Stimulated activated CD4-positive, alpha-beta T cell treated with anti-CD3 and anti-CD28 coated beads, Interleukin-1b, Interleukin-23, amount 100 ng/mL, for 24 hours (primary cell): ENCODE measurements around the gene CCL15.
"Not testable (repeated sequence)": the region's sequence is repeated elsewhere in the genome, so short reads cannot be mapped to it uniquely, and the experiment has no call there.

Source experiments
- DNase-seq, 4 experiments: peaks; one replicate each; pipeline ENCODE4 v3.0.0-alpha.2; 2020; ENCODE audit warnings: low read depth in 4 of 4, low spot score in 1 of 4

Gene CCL15

DNA sequence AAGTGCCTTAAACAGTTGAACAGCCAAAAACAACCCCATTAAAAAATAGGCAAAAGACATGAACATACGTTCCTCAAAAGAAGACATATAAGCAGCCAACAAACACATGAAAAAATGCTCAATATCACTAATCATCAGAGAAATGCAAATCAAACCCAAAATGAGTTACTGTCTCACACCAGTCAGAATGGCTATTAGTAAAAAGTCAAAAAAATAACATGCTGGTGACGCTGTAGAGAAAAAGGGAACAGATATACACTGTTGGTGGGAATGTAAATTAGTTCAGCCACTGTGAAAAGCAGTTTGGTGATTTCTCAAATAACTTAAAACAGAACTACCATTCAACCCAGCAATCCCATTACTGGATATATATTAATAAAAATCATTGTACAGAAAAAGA, 6.0 kb downstream of the CCL15 start:
- DNase-seq = not testable (repeated sequence)

- no peak for DNase-seq
These were observed 10.3 kb downstream of the CCL15 start for GRCh38 chr17:35991075-35991474.

GRCh38 chr17:35988164-35988563, 13.2 kb downstream of the CCL15 start:
- DNase-seq = no peak

DNA sequence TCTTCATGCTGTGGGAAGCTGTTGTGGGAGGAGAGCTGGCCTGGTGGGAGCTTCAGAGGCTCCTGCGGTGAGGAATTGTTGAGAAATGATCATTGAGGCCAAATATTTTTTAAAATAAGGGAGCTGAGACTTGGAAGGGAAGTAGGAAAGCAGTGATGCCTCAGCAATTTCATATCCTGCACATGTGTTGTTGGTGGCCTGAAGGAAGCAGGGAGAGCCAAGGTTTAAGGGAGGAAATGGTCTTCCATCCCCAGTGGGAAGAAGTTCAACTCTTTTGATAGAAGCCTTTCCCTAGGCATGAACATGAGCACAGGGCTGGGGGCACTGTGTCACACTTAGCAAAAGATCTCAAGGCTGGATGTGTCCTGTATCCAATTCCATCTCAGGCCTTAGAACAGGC, 14.7 kb downstream of the CCL15 start, which contains the start of gene CCL14:
Gene CCL14, minus strand, starts transcription at position 87 of the 400 bp plus-strand sequence. Its CDS starts 80 bp downstream, at position 7.
- DNase-seq = no peak

GRCh38 chr17:35984140-35984539, 17.2 kb downstream of the CCL15 start:
- no peak for DNase-seq

GRCh38 chr17:35982409-35983191, 18.8 kb downstream of the CCL15 start:
- DNase-seq = no peak

DNA sequence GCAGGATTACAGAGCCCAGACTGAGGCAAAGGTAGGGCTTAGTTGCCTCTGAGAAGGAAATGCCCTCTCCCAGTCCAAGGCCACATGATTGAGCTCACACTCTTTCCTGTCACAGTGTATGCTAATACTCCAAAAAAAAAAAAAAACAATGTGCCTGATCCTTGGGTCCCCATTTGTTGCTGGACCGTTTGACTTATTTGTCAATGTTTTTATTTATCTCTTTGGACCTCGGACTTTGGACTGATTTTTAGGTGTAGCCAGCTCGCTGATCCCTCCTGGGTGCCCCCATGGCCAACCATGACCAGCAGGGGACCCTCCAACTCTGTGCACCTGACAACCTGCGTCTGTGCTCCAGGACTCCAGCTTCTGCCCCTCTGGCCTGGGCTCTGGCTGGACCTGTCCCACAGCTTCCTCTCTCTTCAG, 19.4 kb downstream of the CCL15 start:
- DNase-seq = no peak

DNA sequence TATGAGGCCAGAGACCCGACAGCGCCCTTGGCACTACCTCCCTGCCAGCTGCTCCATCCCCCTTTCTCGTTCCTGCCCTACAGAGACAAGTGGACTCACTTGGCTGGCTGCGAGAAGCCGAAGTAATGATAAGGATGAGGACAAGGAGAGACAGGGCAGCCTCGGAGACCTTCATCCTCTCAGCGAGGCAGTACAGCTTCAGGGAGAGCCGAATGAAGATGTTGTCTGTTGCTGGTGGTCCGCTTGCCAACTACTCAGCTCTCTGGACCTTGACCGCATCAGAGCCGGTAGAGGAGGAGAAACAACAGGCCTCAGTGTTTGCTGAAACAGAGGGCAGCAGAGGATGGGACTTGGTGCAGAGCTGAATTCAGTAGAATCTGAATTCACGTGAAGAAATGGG, 20.1 kb downstream of the CCL15 start, which contains the start of gene CCL16:
Gene CCL16, minus strand, starts transcription at position 252 of the 400 bp plus-strand sequence. Its CDS starts 77 bp downstream, at position 175.
- DNase-seq = no peak

DNA sequence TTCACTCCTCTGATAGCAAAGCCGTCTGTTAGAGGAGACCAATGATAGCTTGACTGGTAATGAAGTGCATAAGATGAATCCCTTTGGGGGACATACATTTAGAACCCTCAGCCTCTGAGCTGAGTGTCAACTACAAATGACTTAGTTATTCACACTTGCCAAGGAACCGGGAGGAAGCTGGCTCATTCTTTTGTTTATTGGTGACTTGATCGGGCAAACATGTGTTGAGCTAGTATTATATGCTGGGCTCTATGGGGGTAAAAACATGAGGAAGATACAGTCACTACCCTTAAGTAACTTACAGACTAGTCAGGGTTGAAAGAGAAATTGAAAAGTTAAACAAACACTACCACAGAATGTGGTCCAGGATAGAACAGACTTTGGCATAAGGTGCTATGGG, 23.0 kb downstream of the CCL15 start:
- no peak for DNase-seq

- no peak for DNase-seq
These were observed 23.8 kb downstream of the CCL15 start for GRCh38 chr17:35977509-35977908.

DNA sequence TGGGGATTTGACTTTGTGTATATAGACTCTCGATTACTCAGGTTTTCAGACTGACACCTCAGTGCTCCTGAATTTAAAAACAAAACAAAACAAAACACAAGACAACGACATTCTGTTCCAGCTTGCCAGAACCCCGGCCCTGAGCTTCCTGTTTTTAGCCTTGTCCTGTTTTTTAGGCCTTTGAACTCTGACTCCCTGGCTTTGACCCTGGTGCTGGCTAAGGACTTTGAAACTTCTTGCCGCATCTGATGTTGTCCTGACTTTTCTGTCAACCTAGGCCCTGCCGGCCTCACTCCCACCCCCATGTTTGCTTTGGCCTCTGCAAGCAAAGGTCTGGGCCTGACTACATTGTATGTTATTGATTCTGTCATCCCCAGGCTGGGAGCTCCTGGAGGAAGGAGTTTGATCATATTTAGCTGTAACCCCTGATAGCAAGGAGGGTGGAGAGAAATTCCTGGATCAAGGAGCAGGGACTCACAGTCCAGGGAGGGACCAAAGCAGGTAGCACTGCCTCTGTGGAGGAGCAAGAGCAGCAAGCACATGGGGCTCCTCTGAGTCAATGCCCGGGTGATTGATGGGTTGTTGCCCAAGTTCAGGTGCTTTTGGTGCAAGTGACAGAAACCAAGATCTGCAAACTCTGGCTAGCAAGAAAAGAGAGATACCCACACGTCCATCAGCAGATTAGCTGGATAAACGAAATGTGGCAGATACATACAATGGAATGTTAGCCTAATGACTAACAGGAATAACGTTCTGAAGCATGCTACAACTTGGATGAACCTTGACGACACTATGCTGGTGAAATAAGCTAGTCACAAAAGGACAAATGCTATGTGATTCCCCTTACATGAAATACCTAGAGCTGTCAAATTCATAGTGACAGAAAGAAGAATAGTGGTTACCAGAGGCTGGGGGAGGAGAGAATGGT, 27.8 kb downstream of the CCL15 start:
- DNase-seq = no peak

DNA sequence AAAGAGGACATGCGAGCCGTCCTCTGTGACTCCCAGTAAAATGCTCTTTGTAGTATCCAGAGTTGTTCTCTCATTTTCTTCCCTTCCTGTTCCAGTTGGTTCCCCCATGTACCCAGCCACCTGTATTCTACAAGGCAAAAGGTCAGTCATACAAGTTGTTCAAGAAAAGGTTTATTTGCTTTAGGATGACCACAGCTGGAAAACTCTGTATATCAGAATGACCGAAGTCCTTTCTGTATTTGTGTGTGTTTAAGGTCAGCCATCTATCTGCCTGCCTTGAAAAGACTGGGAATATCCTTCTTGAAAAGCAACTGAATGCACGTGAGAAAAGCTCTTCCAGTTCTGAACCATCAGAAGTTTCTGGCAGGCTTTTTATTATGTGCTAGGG, 28.4 kb downstream of the CCL15 start:
- no peak for DNase-seq

DNA sequence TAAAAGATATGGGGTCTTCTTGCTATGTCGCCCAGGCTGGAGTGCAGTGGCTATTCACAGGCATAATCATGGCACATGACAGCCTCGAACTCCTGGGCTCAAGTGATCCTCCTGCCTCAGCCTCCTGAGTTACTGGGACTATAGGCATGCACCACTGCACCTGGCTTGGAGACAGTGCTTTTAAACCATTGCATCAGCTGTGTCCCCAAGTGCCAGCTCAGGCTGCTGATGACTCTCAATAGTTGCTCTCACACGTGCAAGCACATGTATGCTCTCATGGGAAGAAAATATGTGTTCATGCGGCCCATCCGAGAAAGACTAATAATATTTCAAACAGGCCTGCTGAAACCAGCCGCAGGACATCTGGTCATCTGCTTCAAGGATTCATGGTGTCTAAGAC, 28.8 kb downstream of the CCL15 start:
- DNase-seq = no peak

DNA sequence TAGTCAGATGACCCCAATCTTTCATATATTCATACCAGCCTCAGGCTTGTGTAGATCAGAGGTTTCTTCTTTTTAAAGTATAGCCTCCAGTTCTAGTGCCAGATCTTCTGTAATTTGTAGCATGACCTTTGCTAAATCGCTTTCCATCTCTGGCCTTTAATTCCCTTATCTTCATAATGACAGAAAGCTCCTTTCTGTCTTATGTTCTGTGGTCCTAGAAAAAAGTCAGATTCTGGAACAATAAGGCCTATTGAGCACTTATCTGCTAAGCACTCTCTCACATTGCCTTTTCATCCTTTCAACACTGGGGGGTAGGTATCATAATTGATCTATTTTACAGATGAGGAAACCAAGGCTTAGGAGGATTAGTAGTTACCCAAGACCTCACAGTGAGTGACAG, 29.3 kb downstream of the CCL15 start:
- no peak for DNase-seq

- DNase-seq = peak; percentile 55 to 60 (median 57)
These were observed 31.6 kb downstream of the CCL15 start for GRCh38 chr17:35969558-35970380.

- no peak for DNase-seq
These were observed 32.8 kb downstream of the CCL15 start for GRCh38 chr17:35968520-35969054.

GRCh38 chr17:35965272-35965671, 36.1 kb downstream of the CCL15 start:
- DNase-seq = no peak

DNA sequence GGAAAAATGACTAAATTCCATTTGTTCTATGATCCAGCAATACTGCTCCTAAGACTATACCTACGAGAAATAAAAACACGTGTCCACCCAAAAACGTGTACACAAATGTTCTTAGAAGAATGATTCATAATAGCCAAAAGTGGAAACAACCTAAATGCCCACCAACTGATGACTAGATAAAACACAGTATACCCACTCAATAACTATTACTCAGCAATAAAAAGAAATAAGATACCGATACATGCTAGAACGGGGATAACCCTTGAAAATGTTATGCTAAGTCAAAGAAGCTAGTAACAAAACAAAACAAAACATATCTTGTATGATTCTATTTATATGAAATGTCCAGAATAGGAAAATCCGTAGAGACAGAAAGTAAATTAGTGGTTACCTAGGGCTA, 37.7 kb downstream of the CCL15 start:
- no peak for DNase-seq

DNA sequence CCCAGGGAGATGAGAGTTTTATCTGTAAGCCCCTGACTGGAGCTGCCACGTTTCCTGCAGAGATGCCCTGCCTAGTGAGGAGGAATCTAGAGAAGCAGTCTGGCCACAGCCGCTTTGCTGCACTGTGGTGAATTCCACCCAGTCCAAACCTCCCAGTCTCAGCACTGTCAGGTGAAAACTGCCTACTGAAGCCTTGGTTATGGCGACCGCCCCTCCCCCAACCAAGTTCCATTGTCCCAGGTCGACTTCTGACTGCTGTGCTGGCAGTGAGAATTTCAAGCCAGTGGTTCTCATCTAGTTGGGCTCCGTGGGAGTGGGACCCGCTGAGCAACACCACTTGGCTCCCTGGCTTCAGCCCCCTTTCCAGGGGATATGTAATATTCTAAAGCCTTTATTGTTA, 47.6 kb downstream of the CCL15 start:
- DNase-seq = no peak

DNA sequence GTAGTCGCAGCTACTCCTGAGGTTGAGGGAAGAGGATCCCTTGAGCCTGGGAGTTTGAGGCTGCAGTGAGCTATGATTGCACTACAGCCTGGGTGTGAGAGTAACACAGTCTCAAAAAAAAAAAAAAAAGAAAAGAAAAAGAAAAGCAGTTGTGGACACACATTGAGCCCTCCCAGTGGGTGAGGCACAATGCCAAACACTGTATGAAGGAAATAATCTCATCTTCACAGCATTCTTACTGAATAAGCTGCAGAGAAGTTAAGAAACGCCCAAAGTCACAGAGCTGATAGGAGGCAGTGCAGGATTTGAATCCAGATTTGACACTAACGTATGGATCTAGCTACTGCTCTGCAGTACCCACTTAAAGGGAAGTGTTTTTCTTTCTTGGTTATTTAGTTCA, 52.0 kb downstream of the CCL15 start:
- no peak for DNase-seq

- DNase-seq = no peak
These were observed 53.3 kb downstream of the CCL15 start for GRCh38 chr17:35948092-35948491.
